GM12875 (cell line): Measurements from ENCODE around the gene NREP.

Source experiments
- H3K4me3 ChIP-seq: one replicate; pipeline ENCODE4 v1.5.1; 2011; ENCODE audit warnings: low read depth, low read length, control low read depth
- TF ChIP-seq, protein P1 (sequence below): IDR thresholded peaks from 2 replicates; pipeline ENCODE4 v1.5.1; 2011; ENCODE audit warnings: low read depth, mild to moderate bottlenecking, control low read depth, inconsistent platforms, low read length, moderate library complexity, borderline replicate concordance; ENCODE audit not compliant: insufficient read depth

NREP gene

DNA sequence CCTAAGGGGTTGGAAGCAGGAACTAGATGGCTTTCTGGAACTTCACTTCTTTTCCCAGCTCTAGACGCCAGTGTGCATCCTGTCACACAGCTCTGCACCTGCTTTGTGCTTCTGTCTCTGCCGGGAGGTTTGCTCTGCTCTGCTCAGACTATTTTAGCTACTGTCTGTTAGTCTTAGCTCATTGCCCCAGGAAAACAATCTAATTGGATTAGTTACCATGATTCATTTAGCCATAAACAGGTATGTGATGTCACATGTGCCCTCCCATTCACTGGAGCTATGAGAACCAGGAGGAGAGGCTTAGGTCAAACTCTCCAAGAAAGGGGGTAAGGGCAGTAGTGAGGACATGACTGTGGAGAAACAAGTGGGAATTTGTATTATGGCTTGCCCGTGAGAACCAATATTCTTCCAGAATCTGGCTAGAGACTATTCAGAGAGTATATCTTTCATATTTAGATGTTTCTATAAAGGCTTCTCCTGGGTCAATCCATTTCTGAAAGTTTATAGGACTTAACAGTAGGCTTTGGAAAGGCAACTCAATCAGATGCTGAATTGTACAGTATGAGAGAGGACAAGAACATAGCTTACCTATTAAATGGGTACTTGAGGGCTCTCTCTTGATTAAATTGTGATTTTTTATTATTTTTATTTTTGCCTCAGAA is 22.4 kb upstream of the NREP start:
- TF ChIP-seq, protein P1, sequence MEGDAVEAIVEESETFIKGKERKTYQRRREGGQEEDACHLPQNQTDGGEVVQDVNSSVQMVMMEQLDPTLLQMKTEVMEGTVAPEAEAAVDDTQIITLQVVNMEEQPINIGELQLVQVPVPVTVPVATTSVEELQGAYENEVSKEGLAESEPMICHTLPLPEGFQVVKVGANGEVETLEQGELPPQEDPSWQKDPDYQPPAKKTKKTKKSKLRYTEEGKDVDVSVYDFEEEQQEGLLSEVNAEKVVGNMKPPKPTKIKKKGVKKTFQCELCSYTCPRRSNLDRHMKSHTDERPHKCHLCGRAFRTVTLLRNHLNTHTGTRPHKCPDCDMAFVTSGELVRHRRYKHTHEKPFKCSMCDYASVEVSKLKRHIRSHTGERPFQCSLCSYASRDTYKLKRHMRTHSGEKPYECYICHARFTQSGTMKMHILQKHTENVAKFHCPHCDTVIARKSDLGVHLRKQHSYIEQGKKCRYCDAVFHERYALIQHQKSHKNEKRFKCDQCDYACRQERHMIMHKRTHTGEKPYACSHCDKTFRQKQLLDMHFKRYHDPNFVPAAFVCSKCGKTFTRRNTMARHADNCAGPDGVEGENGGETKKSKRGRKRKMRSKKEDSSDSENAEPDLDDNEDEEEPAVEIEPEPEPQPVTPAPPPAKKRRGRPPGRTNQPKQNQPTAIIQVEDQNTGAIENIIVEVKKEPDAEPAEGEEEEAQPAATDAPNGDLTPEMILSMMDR: no peak
- H3K4me3 ChIP-seq: no peak overlapping the region

DNA sequence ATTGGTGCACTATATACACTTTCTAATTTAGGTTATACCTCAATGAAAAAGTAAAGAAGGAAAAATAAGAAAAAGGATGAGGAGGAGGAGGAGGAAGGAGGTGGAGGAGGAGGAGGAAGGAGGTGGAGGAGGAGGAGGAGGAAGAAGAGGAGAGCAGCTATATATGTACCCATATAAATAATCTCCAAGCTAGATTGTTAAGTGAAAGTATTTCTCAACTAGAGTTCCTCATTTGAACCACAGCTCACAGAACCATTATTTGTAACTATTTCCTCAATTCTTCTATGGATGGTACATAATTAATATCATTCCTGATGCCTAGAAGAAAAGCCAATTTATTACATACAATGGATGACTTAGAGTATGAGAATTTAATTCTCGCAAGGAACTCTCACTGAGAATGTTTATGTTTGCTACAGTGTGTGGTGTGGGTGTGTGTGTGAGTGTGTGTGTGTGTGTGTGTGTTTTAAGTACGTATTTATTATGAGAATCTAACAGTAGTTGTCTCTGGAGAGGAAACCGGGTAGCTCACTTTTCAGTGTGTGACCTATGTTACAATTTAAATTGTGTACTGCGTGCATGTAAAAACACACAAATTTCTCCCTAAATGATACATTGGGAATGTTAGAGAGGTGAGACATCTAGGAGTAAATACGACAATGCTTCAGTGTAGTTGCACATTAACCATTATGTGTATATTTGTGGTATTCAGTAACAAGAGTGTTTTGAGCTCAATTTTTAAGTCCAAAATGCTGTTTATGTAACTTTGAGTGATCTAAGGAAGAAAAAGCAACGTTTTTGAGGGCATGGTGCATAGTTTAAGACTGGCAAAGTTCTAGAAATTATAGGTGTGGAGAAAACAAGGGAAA is 20.2 kb upstream of the NREP start:
- no peak overlapping the region for H3K4me3 ChIP-seq
- TF ChIP-seq, protein P1: no peak

DNA sequence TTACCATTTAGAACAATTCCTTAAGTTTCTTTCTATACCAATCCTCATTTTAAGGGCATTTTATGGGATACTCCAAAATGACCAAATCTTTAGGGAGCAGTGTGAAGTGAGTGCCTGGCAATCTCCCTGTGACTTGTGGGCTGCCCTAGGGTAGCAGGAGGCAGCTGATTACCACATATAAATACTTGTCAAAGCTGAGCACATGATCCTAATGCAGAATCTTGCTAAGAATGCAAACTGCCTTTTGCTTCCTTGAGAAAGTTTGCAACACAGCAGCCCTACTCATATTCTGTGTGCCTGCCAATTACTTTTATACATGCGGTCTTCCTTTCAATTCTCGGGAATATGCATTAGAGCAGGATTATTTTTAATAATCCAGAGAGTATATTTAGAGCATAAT is 18.2 kb upstream of the NREP start:
- TF ChIP-seq, protein P1: no peak
- no peak overlapping the region for H3K4me3 ChIP-seq

DNA sequence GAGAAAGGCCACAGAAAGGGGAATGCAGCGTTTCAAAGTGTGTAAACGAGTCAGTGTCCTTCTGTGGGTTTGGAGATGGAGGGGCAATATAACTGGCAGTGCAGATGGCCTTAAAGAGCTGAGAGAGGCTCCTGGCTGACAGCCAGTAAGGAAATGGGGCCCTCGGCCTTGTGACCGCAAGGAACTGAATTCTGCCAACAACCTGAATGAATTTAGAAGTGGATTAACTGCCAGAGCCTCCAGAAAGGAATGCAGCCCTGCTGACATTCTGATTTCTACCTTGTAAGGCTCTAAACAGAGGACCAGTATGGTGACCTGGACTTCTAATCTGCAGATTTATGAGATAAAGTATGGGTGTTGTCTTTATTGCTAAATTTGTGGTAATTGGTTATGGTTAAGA is 17.5 kb upstream of the NREP start:
- no peak overlapping the region for H3K4me3 ChIP-seq
- TF ChIP-seq, protein P1: no peak

DNA sequence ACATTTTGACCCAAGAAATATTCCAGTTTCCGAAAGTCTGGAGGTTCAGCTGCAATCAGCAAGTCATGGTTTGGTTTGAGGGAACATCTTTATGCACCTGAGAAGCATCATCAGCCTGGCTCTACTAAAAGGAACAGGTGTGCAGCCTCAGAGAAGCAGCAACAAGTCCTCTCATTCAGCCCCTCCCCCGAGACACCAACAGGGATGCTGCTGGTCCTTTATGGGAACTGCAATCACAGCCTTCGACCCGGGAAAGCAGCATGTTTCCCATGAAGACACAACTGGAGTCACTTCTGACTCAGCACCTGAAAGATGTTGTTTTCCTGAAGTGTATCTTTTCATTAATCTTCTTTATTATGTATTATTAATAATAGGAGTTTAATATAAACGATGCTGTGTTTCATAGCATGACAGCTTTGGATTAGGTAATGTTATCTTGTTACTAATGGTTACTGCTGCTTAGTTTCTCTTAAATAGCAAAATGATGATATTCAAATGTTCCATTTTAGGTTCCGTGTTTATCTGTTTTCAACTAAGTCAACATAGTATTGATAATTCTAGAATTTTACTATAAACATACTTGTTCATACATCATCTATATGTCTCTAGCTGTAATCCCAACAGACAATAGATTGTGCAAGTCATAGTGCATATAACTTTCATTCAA is 15.6 kb upstream of the NREP start:
- no peak overlapping the region for H3K4me3 ChIP-seq
- TF ChIP-seq, protein P1: no peak

DNA sequence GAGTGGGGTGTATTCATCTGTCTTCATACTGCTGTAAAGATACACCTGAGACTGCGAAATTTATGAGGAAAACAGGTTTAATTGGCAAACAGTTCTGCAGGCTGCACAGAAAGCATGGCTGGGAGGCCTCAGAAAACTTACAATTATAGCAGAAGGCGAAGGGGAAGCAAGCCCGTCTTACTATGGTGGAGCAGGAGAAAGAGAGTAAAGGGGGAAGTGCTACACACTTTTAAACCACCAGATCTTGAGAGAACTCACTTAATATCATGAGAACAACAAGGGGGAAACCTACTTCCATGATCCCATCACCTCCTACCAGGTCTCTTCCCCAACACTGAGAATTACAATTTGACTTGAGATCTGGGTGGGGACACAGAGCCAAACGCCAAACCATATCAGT is 12.5 kb upstream of the NREP start:
- TF ChIP-seq, protein P1: no peak
- no peak overlapping the region for H3K4me3 ChIP-seq
